ENCODE results near the gene TMEM185B. TPM values are rescaled to one million over a fixed set of nuclear protein-coding genes. Genes with fewer than 3 reads are reported as not detected.
"Not testable (repeated sequence)": the region's sequence is repeated elsewhere in the genome, so short reads cannot be mapped to it uniquely, and the experiment has no call there.

Gene TMEM185B
- total RNA-seq, 1 donor from 2014 or later = 33.3 TPM

GRCh38 chr2:120208381-120209353, 14.5 kb downstream of the TMEM185B start:
- DNase-seq (ENCODE audit: low read depth in 2 of 2) = no peak

- peak in 1 of 2 donors; percentile 29 for DNase-seq (ENCODE audit: low read depth in 2 of 2)
These were observed 17.1 kb downstream of the TMEM185B start for GRCh38 chr2:120206022-120206581.

GRCh38 chr2:120204945-120205670, 18.1 kb downstream of the TMEM185B start:
- no peak for DNase-seq (ENCODE audit: low read depth in 2 of 2)

- DNase-seq (ENCODE audit: low read depth in 2 of 2) = no peak
These were observed 18.8 kb downstream of the TMEM185B start for GRCh38 chr2:120204417-120204816.

GRCh38 chr2:120204022-120204405, 19.2 kb downstream of the TMEM185B start:
- DNase-seq (ENCODE audit: low read depth in 2 of 2) = no peak

- peak in 1 of 2 donors; percentile 42 for DNase-seq (ENCODE audit: low read depth in 2 of 2)
These were observed 19.8 kb downstream of the TMEM185B start for GRCh38 chr2:120203251-120204021.

GRCh38 chr2:120199817-120200459, 23.3 kb downstream of the TMEM185B start:
- not testable (repeated sequence) for DNase-seq (ENCODE audit: low read depth in 2 of 2)

- no peak for DNase-seq (ENCODE audit: low read depth in 2 of 2)
These were observed 27.6 kb downstream of the TMEM185B start for GRCh38 chr2:120195553-120195952.

GRCh38 chr2:120192280-120192679, 30.9 kb downstream of the TMEM185B start:
- no peak for DNase-seq (ENCODE audit: low read depth in 2 of 2)

GRCh38 chr2:120189189-120189588, 34.0 kb downstream of the TMEM185B start:
- DNase-seq (ENCODE audit: low read depth in 2 of 2) = peak in 1 of 2 donors; percentile 71

- DNase-seq (ENCODE audit: low read depth in 2 of 2) = peak in 1 of 2 donors; percentile 19
These were observed 41.1 kb downstream of the TMEM185B start for GRCh38 chr2:120182019-120182560.

- no peak for DNase-seq (ENCODE audit: low read depth in 2 of 2)
These were observed 43.1 kb downstream of the TMEM185B start for GRCh38 chr2:120180066-120180465.

GRCh38 chr2:120179396-120179795, 43.8 kb downstream of the TMEM185B start:
- no peak for DNase-seq (ENCODE audit: low read depth in 2 of 2)

GRCh38 chr2:120177973-120178372, 45.2 kb downstream of the TMEM185B start:
- DNase-seq (ENCODE audit: low read depth in 2 of 2) = no peak

GRCh38 chr2:120177001-120177621, 46.1 kb downstream of the TMEM185B start:
- DNase-seq (ENCODE audit: low read depth in 2 of 2) = peak; percentile 44 to 59

GRCh38 chr2:120176526-120176925, 46.7 kb downstream of the TMEM185B start:
- DNase-seq (ENCODE audit: low read depth in 2 of 2) = no peak

- DNase-seq (ENCODE audit: low read depth in 2 of 2) = peak; percentile 75 to 85
These were observed 48.1 kb downstream of the TMEM185B start for GRCh38 chr2:120174963-120175581.
